Measurements from ENCODE around the gene DUOXA2.

The DUOXA2 gene

DNA sequence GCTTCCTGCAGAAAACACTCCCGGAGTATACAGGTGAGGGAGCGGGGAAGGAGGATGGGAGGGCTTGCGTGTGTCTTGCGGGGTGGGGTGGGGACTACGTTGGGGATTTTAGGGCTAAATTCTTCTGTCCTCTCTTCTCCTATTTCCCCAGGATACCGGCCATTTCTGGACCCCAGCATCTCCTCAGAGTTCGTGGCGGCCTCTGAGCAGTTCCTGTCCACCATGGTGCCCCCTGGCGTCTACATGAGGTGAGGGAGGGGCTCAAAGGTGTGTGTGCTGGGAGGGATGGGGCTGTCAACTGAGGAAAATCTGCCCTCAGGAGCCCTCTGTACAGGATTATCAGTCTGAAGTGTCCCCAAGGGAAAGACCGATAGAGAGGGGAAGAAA is 22.2 kb downstream of the DUOXA2 start:
- DNase-seq (ENCODE audit: low read depth): no peak

DNA sequence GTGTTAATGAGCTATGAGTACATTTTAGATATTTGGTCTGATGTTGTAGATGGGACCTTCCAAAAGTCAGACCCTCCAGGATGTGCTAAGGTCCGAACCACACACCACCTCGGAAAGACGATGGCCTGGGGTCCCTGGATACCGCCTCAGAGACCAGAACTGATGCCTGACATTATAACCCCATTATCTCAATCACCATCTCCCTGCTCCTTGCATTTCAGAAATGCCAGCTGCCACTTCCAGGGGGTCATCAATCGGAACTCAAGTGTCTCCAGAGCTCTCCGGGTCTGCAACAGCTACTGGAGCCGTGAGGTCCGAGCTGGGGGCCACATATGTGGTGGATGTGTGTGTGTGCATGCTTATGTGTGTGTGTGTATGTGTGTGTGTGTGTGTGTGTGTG is 23.6 kb downstream of the DUOXA2 start:
- DNase-seq (ENCODE audit: low read depth): no peak

DNA sequence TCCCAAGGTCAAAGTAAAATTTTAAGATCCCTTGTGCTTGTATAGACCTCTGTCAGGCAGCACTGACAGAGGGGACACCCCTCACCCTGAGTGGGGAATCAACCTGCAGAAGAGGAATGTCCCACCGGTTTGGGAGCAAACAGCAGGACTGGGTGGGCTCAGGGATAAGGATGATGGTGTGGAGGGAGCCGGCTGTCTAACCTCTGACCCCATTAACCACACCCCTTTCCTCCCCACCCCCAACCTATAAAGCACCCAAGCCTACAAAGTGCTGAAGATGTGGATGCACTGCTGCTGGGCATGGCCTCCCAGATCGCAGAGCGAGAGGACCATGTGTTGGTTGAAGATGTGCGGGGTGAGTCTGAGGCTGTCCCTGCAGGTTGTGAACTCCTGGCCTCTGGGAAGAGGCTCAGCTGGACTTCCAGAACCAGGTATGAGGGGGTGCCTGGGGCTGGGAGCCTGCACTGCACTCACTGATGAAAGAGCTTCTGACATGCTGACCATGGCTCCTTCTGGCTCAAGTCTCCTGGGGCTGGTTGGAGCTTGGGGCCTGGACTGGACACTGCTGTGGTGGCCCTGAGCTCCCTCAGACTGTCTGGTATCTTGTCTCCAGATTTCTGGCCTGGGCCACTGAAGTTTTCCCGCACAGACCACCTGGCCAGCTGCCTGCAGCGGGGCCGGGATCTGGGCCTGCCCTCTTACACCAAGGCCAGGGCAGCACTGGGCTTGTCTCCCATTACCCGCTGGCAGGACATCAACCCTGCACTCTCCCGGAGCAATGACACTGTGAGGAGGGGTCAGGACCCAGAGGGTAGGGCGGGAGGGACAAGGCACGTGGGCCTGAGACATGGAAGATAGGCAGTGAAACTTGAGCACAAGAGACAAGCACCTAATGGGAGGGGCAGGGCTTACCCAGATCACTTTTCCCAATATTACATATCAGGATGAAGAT is 25.0 kb downstream of the DUOXA2 start:
- no peak for DNase-seq (ENCODE audit: low read depth)

DNA sequence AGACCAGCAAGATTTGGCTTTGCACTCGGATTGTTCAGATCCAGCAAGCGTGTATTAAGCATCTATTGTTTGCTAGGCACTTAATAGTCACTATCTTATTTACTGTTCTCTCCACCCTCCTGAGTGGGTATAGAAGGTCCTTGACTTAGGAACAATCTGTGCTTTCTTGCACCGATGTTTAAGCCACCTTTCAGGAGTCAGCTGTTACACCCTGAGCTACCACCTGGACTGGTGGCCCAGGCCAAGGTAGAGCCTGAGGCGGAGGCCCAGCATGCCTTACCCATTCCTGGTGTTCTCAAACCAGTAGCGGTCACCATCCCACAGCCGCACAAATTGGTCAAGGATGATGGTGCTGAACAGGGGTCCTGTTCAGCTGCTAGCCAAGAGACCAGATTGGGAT is 25.6 kb downstream of the DUOXA2 start:
- no peak for DNase-seq (ENCODE audit: low read depth)

DNA sequence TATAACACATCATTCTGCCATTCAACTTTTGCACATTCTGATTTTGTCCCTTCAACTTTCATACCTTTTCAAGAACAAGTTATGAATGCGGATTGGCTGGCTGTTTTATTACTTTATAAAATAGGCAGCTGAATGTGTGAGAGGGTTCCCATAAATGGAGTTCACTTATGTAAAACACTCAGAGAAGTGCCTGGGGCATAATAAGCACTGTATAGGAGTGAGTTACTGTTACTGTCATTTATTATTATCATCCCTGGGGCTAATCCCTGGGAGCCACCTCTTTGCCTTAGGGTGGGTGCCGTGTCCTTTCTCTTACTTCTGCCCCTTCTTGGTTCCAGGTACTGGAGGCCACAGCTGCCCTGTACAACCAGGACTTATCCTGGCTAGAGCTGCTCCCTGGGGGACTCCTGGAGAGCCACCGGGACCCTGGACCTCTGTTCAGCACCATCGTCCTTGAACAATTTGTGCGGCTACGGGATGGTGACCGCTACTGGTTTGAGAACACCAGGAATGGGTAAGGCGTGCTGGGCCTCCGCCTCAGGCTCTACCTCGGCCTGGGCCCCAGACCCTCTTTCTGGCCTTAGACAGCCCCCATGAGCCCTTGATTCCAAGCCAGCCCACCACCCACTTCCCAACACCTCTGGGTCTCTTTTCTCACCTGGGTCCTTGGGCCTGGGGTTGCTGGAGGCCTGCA is 26.6 kb downstream of the DUOXA2 start:
- DNase-seq (ENCODE audit: low read depth): no peak

DNA sequence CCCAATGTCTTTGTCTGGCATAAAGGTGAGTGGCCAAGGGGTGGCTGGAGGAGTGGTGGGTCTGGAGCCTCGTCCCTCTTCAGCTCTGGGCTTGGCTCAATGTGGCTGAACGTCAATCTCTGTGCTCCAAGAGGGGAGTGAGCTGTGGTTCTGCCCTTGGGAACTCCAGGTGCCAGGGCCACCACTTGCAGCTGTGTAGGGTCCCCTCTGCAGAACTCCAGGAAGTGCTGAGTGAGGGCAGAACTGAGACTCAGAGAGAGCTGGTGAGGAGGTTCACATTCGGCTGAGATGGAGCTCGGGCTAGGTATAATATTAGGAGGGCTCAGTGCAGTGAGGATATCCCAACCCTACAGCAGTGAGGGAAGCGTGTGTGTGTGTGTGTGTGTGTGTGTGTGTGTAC is 27.3 kb downstream of the DUOXA2 start:
- DNase-seq (ENCODE audit: low read depth): no peak

DNA sequence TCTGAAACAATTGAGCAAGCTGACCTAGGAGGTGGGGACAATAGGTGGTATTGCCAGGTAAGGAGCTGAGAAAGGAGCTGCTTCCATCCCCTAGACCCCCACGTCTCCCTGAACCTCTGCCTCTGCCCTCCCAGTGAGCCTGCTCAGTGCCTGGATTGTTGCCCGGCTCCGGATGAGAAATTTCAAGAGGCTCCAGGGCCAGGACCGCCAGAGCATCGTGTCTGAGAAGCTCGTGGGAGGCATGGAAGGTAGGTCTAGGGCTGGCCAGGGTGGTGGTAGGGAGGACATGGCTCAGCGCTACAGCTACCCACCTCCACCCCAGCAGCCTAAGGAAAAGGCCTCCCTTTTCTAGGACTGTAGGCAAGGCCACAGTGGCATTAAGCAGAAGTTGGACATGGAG is 28.9 kb downstream of the DUOXA2 start:
- no peak for DNase-seq (ENCODE audit: low read depth)

DNA sequence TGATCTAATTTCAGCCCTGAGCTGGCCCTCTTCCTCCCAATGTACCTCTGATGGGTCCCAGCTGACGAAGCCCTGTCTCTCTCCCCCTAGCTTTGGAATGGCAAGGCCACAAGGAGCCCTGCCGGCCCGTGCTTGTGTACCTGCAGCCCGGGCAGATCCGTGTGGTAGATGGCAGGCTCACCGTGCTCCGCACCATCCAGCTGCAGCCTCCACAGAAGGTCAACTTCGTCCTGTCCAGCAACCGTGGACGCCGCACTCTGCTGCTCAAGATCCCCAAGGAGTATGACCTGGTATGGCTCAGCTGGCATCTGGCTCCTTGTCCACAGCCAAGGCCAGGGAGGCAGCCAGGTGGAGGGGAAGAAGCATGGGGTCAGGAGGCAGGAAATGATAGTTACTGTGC is 29.8 kb downstream of the DUOXA2 start:
- no peak for DNase-seq (ENCODE audit: low read depth)

DNA sequence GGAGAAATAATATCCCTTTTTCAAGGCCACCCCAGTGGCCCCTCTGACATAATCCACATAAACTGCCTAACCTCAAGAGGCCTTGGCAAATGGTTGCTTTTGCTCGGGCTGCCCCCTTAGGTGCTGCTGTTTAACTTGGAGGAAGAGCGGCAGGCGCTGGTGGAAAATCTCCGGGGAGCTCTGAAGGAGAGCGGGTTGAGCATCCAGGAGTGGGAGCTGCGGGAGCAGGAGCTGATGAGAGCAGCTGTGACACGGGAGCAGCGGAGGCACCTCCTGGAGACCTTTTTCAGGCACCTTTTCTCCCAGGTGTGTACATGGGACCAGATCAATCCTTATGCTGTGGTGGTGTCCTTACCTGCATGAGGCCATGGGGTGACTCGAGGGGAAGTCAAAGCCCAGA is 30.6 kb downstream of the DUOXA2 start:
- no peak for DNase-seq (ENCODE audit: low read depth)

DNA sequence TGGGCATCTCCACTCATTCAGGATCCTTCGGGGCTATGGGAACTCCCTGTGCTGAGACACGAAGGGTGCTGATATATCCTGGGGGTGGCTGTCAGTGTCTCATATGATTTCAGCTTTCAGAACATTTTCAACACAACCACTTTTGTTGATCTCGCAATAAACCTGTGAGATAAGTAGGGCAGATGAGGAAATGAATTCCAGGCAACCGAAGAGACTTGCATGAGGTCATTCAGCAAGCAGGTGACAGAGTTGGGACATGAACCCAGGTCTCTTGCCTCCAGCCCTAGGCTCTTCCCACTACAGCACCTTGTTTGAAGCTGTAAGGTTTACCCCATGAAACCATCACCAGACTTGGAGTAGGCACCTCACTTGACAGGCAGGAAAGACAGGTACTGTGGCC is 32.3 kb downstream of the DUOXA2 start:
- DNase-seq (ENCODE audit: low read depth): no peak

DNA sequence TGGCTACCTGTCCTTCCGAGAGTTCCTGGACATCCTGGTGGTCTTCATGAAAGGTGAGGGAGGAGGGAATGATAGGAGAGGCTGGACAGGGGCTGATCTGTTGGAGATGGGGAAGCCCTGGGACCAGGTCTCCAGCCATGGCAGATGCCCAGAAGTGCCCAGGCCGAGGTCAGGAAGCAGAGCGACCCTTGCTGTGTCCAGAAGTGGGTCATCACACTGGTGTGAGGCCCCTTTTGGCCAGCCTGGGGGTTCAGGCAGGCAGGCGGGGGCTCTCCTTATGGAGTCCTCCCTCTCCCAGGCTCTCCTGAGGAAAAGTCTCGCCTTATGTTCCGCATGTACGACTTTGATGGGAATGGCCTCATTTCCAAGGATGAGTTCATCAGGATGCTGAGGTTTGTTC is 33.5 kb downstream of the DUOXA2 start:
- no peak for DNase-seq (ENCODE audit: low read depth)

DNA sequence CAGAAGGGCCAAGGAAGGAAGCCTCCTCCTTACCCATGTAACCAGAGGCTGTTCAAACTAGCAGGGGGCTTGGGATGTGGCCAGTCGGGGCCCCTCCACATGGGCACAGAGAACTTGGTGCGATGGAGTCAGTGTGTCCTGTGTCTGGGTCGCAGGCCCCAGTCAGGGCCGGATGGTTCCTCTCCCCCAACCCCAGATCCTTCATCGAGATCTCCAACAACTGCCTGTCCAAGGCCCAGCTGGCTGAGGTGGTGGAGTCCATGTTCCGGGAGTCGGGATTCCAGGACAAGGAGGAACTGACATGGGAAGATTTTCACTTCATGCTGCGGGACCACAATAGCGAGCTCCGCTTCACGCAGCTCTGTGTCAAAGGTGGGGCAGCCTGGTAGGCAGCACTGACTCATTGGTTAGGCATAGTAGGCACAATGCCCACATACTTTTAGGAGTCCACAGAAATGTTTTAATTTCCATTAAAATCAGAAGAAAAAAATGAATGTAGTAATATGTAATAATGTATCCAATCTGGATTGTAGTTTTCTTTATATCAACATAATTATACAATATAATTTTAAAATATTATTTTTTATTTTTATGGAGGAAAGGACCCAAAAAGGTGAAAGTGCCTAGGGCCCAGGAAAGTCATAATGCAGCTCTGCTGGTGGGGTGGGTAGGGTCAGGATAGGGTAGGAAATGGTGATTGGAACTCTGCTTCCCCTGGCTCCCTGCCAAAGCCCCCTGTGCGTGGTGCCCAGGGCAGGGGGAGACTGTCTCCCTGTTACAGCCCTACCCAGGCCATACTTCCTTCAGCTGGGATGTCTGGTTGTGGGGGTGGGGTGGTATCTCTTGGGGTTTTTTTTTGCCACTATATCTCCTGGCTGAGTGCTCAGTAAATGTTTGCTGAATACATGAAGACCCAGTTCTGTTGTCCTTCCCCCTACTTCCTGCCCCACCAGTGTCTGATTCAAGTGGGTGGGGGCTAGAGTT is 34.2 kb downstream of the DUOXA2 start:
- no peak for DNase-seq (ENCODE audit: low read depth)

DNA sequence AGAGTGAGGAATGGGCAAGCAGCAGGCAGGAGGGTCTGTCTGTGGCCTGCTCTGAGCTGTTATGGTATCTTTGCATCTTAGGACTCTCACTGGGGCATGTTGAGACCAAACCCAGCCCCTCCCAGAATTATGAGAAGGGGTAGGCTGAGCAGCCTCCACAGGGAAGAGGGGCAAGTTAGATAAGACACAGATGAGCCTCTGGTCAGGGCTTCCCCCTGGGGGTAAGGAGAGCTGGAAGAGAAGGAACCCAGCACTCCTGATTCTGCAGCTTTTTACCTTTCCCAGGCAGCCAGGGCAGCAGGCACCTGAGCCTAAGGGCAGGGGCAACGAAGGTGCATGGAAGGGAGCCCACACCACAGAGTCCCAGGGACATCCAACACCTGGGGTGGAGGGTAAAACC is 34.9 kb downstream of the DUOXA2 start:
- no peak for DNase-seq (ENCODE audit: low read depth)

DNA sequence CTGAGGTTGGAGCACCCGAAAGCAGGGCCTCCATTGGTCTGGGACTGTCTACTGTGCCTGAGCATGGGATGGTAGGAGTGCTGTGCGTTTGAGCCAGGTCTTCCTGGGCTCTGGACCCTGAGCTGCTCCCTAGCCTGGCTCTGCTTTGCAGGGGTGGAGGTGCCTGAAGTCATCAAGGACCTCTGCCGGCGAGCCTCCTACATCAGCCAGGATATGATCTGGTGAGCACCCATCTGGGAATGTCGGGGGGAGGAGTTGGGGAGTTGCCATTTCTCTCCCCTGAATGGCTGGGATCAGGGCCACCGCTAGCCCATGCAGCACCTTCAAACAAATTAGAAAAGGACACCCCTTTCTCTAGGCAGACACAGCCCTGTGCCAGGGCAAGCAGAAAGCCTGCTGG is 36.4 kb downstream of the DUOXA2 start:
- no peak for DNase-seq (ENCODE audit: low read depth)

DNA sequence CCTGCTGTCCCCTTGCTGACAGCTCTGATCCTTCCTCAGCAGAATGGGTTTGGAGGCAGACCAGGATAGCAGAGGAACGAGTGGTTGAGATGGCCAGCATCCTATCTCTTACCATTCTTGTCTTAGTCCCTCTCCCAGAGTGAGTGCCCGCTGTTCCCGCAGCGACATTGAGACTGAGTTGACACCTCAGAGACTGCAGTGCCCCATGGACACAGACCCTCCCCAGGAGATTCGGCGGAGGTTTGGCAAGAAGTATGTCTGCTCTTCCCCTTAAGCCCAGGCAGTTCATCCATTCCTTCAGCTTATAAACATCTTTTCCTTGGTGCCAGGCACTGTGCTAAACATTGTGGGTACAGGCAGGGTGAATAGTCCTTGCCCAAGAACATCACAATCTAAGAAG is 36.9 kb downstream of the DUOXA2 start:
- DNase-seq (ENCODE audit: low read depth): no peak

DNA sequence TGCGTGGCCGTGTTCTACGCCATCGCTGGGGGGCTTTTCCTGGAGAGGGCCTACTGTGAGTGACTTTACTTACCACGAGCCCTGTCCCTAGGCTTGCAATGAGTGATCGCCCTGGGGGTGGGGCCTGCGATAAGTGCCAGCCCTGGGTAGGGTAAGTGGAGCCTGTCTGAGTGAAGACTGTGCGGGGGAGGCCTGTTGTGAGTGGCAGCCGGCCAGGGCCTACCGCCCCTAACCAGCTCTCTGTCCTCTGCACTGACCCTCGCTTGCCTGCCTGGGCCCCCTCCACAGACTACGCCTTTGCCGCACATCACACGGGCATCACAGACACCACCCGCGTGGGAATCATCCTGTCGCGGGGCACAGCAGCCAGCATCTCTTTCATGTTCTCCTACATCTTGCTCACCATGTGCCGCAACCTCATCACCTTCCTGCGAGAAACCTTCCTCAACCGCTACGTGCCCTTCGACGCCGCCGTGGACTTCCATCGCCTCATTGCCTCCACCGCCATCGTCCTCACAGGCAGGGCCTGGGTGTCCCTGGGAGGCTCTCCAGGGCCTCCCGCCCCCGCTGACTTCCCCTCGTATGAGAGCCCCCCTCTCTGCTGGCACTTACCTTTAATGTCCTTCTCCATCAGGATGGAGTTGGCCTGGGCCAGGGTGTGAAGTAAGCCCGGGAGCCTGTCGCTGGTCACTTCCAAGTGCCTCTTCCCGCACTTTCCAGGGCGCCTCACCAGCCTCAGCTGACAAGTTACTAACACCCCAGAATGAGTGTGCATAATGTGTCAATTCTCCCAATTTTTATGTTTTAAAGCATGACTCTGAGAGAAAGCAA is 38.1 kb downstream of the DUOXA2 start:
- no peak for DNase-seq (ENCODE audit: low read depth)

DNA sequence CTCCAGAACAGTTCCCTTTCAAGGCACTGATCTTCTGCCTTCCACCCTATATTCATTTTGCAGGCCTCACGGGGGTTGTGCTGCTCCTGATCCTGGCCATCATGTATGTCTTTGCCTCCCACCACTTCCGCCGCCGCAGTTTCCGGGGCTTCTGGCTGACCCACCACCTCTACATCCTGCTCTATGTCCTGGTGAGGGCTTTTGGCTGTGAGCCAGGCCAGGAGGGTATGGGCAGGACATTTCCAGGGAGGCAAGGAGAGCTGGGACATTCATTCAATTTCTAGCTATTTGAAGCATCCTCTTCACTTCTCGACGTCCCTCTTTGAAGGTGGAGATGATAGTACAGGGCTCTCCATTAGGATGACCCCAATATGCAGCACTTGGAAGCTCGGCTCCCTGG is 41.6 kb downstream of the DUOXA2 start:
- DNase-seq (ENCODE audit: low read depth): no peak

DNA sequence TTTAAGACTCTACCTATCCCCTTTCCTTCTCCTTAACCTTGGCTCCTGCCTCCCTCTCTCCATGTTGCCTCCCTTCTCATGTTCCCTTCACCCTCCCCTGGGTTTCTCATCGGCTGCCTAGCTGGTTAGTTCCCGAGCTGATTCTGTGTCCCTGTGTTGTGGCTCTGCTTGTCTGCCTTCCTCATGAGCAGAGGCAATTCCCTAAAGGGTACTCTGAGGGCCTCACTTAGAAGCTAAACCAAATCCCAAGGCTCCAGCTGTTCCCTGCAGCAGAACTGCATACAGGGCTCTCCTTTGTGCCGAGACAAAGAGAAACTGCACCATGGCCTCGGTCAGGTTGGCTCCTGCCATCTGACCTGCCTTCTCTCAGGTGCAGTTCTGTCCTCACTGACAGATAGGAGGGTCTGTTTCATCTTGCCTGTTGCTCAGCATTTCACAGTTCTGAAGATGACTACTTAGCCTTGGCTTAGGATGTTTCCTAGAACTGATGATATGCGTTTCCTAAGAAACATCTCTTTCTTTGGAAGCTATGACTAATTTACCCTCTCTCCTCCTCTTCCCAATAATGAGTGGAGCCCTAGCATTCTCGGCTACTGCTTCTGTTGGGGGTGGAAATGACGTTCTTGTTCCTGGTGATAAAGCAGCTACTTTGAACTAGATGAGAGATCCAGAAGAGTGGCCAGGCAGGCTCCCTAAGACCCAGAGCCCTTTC is 42.8 kb downstream of the DUOXA2 start:
- no peak for DNase-seq (ENCODE audit: low read depth)

DNA sequence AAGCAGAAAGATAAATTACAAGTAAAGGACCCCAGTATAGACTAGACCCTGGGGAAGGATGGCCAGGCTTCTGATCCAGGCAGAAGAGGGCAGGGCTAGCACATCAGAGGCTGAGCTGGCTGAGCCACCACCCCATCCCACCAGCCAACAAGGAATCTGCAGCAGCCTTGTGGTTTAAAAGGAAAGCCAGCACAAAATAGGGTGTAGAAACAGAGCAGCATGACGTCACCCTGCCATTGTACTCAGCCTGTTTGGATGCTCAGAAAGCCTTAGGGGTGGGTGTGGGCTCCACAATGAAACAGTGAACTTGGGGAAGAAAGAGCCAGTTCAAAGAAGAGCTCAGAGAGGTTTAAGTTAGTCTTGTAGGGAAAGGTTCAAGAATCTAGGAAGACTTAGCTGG is 43.8 kb downstream of the DUOXA2 start:
- no peak for DNase-seq (ENCODE audit: low read depth)

DNA sequence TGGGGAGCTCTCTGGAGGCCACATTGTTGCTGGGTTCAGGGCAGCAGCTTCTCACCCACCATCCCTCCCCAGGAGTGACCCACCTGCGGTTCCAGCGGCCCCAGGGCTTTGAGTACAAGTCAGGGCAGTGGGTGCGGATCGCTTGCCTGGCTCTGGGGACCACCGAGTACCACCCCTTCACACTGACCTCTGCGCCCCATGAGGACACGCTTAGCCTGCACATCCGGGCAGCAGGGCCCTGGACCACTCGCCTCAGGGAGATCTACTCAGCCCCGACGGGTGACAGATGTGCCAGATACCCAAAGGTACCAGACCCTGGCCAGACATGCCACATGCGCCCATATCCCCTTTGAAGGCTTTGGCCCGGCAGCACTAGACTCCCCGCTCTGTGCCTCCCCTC is 47.5 kb downstream of the DUOXA2 start:
- DNase-seq (ENCODE audit: low read depth): no peak
